ENCODE data around the gene CBX5.
"Not testable (repeated sequence)": the region's sequence is repeated elsewhere in the genome, so short reads cannot be mapped to it uniquely, and the experiment has no call there.

The CBX5 gene

GRCh38 chr12:54279632-54280467 lies at the start of gene CBX5:
CBX5 (minus strand) TSS chr12:54280122; CDS start chr12:54257650, 22,472 bp downstream.
- peak; percentile 97 to 99 (median 98) for DNase-seq (ENCODE audit: low read depth in 2 of 3, low spot score in 2 of 3)

- DNase-seq (ENCODE audit: low read depth in 2 of 3, low spot score in 2 of 3): no peak
These were observed 48.8 kb upstream of the CBX5 start for GRCh38 chr12:54328595-54329337.

- not testable (repeated sequence) for DNase-seq (ENCODE audit: low read depth in 2 of 3, low spot score in 2 of 3)
These were observed 45.7 kb upstream of the CBX5 start for GRCh38 chr12:54325442-54326109.

- peak; percentile 74 to 81 (median 78) for DNase-seq (ENCODE audit: low read depth in 2 of 3, low spot score in 2 of 3)
These were observed 44.9 kb upstream of the CBX5 start, which contains the start of gene COPZ1 for GRCh38 chr12:54324617-54325441. COPZ1 (plus strand) TSS chr12:54325131; CDS start chr12:54325164, 33 bp downstream.

GRCh38 chr12:54321363-54321762 lies 41.4 kb upstream of the CBX5 start:
- no peak for DNase-seq (ENCODE audit: low read depth in 2 of 3, low spot score in 2 of 3)

GRCh38 chr12:54312309-54312708 lies 32.4 kb upstream of the CBX5 start:
- not testable (repeated sequence) for DNase-seq (ENCODE audit: low read depth in 2 of 3, low spot score in 2 of 3)

- DNase-seq (ENCODE audit: low read depth in 2 of 3, low spot score in 2 of 3): no peak
These were observed 31.1 kb upstream of the CBX5 start for GRCh38 chr12:54311051-54311450.

GRCh38 chr12:54306925-54307741 lies 27.2 kb upstream of the CBX5 start:
- DNase-seq (ENCODE audit: low read depth in 2 of 3, low spot score in 2 of 3): no peak

GRCh38 chr12:54304187-54304810 lies 24.4 kb upstream of the CBX5 start:
- DNase-seq (ENCODE audit: low read depth in 2 of 3, low spot score in 2 of 3): no peak

GRCh38 chr12:54303640-54304039 lies 23.7 kb upstream of the CBX5 start:
- no peak for DNase-seq (ENCODE audit: low read depth in 2 of 3, low spot score in 2 of 3)

- DNase-seq (ENCODE audit: low read depth in 2 of 3, low spot score in 2 of 3): no peak
These were observed 21.6 kb upstream of the CBX5 start for GRCh38 chr12:54301428-54302048.

GRCh38 chr12:54300732-54301427 lies 21.0 kb upstream of the CBX5 start, which contains the start of gene NFE2:
NFE2 (minus strand) TSS chr12:54301015; CDS start chr12:54295248, 5,767 bp downstream.
- no peak for DNase-seq (ENCODE audit: low read depth in 2 of 3, low spot score in 2 of 3)

- DNase-seq (ENCODE audit: low read depth in 2 of 3, low spot score in 2 of 3): no peak
These were observed 20.4 kb upstream of the CBX5 start for GRCh38 chr12:54300225-54300731.

GRCh38 chr12:54299515-54300224 lies 19.7 kb upstream of the CBX5 start:
- DNase-seq (ENCODE audit: low read depth in 2 of 3, low spot score in 2 of 3): no peak

- DNase-seq (ENCODE audit: low read depth in 2 of 3, low spot score in 2 of 3): no peak
These were observed 19.0 kb upstream of the CBX5 start for GRCh38 chr12:54298904-54299303.

- no peak for DNase-seq (ENCODE audit: low read depth in 2 of 3, low spot score in 2 of 3)
These were observed 16.6 kb upstream of the CBX5 start for GRCh38 chr12:54296393-54297099.
